ENCODE data around the gene TASOR2. TPM values are rescaled to one million over a fixed set of nuclear protein-coding genes. Genes with fewer than 3 reads are reported as not detected.

Gene TASOR2
- total and polyA plus RNA-seq, 2 donors (not counting 1 experiment from before 2014, with no cell fraction given) = 12.3 to 68.6 TPM

DNA sequence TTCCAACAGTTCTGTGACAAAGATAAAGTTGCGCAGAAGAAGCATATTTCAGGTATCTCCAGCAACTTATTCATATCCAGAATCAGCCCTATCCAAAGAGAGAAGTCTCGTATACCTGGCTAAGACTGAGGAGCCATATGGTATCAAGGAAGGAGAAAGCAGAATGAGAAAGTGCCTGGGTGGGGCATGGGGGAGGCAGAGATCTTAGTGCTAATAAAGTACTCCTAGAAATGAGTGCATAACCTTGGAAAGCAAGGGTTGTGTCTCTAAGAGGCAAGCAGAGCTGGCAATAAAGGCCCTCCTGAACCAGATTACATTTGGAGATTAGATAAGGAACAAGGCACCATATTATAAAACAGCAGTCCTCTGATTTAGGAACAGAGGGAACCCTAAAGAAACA is 12.7 kb downstream of the TASOR2 start:
- ChIA-PET CTCF (interaction anchor here (1.0 to 1.6 kb wide), 4 partner anchors 12 to 255 kb away, joined by 3 to 4 read pairs (median 3); partner anchors contain the start of gene TASOR2), POLR2A (no interaction called here)
- Histone ChIP-seq H3K4me1 (ENCODE audit: control insufficient read depth in 2 of 2, insufficient read depth in 2 of 2, low read length in 2 of 2) (peaks cover 23 to 45% of the 10 kb centered on the region in 2 donors), H3K9me3 (ENCODE audit: control extremely low read depth in 1 of 3, control insufficient read depth in 2 of 3, insufficient read depth in 1 of 3, low read length in 2 of 3) (no peaks in the 10 kb centered on the region), H3K36me3 (replicated peaks in 1 of 2; ENCODE audit: control extremely low read depth in 1 of 2, control insufficient read depth in 1 of 2, extremely low read depth in 1 of 2, insufficient read depth in 2 of 2, low read length in 1 of 2) (no peaks in the 10 kb centered on the region), H3K79me2 (ENCODE audit: control insufficient read depth, insufficient read depth, low read length) (peaks cover 99% of the 10 kb centered on the region), H3K9ac (ENCODE audit: low read length) (no peak overlapping the region), H3K4me3 (ENCODE audit: control extremely low read depth in 1 of 5, extremely low read depth in 1 of 5, insufficient read depth in 1 of 5, low read depth in 2 of 5, low read length in 4 of 5) (no peak overlapping the region), H2AFZ (ENCODE audit: insufficient read depth, low read depth, low read length, poor library complexity, severe bottlenecking) (no peak overlapping the region), H4K20me1 (ENCODE audit: control insufficient read depth, insufficient read depth, low read length, poor library complexity, severe bottlenecking) (peaks cover 41% of the 10 kb centered on the region), H3K4me2 (replicated peaks; ENCODE audit: low read depth, low read length, poor library complexity, severe bottlenecking) (no peak overlapping the region), H3K27ac (ENCODE audit: low read length in 2 of 2) (no peak overlapping the region), H3K27me3 (replicated peaks in 1 of 4; ENCODE audit: control extremely low read depth in 1 of 4, control insufficient read depth in 3 of 4, insufficient read depth in 4 of 4, low read length in 3 of 4) (no peaks in the 10 kb centered on the region)
- Mint-ChIP-seq H3K27ac (no peak overlapping the region), H3K4me3 (no peak overlapping the region), H3K27me3 (no peaks in the 10 kb centered on the region), H3K9me3 (ENCODE audit: insufficient read depth) (no peaks in the 10 kb centered on the region), H3K4me1 (peaks cover 52% of the 10 kb centered on the region)
- intact Hi-C loops (cut with micrococcal nuclease) = no loop called here
- WGBS (ENCODE audit: insufficient coverage) = no CpG with 5 or more reads among the region's 2 CpGs
- no peak for ATAC-seq (ENCODE audit: low read depth)
- no peak for DNase-seq
- TF ChIP-seq EZH2 (IDR thresholded peaks at IDR 0.05; ENCODE audit: borderline replicate concordance, insufficient read depth, low read depth, low read length, poor library complexity, severe bottlenecking) = no peak
- TF ChIP-seq, protein P1, sequence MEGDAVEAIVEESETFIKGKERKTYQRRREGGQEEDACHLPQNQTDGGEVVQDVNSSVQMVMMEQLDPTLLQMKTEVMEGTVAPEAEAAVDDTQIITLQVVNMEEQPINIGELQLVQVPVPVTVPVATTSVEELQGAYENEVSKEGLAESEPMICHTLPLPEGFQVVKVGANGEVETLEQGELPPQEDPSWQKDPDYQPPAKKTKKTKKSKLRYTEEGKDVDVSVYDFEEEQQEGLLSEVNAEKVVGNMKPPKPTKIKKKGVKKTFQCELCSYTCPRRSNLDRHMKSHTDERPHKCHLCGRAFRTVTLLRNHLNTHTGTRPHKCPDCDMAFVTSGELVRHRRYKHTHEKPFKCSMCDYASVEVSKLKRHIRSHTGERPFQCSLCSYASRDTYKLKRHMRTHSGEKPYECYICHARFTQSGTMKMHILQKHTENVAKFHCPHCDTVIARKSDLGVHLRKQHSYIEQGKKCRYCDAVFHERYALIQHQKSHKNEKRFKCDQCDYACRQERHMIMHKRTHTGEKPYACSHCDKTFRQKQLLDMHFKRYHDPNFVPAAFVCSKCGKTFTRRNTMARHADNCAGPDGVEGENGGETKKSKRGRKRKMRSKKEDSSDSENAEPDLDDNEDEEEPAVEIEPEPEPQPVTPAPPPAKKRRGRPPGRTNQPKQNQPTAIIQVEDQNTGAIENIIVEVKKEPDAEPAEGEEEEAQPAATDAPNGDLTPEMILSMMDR (IDR thresholded peaks at IDR 0.05) = no peak

DNA sequence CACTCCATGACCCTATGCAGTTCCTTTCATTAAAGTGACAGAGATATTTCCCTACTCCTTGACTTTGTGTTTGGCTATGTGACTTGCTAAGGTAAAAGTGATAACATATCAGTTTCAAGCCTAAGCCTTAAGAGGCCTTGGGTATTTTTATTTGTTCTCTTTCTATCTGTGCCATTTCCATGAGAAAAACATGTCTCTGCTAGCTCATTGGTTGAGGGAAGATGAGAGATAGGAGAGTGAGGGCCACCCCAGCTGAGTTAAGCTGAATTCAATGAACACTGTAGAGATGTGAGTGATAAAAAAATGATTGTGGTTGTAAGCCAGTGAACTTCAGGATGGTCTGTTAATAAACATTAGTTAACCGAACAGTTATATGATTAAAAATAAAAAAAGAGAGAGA is 13.4 kb downstream of the TASOR2 start:
- intact Hi-C loops (cut with micrococcal nuclease) = no loop called here
- Histone ChIP-seq H3K4me3 (ENCODE audit: control extremely low read depth in 1 of 5, extremely low read depth in 1 of 5, insufficient read depth in 1 of 5, low read depth in 2 of 5, low read length in 4 of 5) (no peak overlapping the region), H3K79me2 (ENCODE audit: control insufficient read depth, insufficient read depth, low read length) (peaks cover 99% of the 10 kb centered on the region), H3K27me3 (replicated peaks in 1 of 4; ENCODE audit: control extremely low read depth in 1 of 4, control insufficient read depth in 3 of 4, insufficient read depth in 4 of 4, low read length in 3 of 4) (no peaks in the 10 kb centered on the region), H3K4me2 (replicated peaks; ENCODE audit: low read depth, low read length, poor library complexity, severe bottlenecking) (no peak overlapping the region), H2AFZ (ENCODE audit: insufficient read depth, low read depth, low read length, poor library complexity, severe bottlenecking) (no peak overlapping the region), H3K4me1 (ENCODE audit: control insufficient read depth in 2 of 2, insufficient read depth in 2 of 2, low read length in 2 of 2) (peaks cover 17 to 41% of the 10 kb centered on the region in 2 donors), H3K27ac (ENCODE audit: low read length in 2 of 2) (no peak overlapping the region), H4K20me1 (ENCODE audit: control insufficient read depth, insufficient read depth, low read length, poor library complexity, severe bottlenecking) (peaks cover 34% of the 10 kb centered on the region), H3K9ac (ENCODE audit: low read length) (no peak overlapping the region), H3K9me3 (ENCODE audit: control extremely low read depth in 1 of 3, control insufficient read depth in 2 of 3, insufficient read depth in 1 of 3, low read length in 2 of 3) (no peaks in the 10 kb centered on the region), H3K36me3 (replicated peaks in 1 of 2; ENCODE audit: control extremely low read depth in 1 of 2, control insufficient read depth in 1 of 2, extremely low read depth in 1 of 2, insufficient read depth in 2 of 2, low read length in 1 of 2) (no peaks in the 10 kb centered on the region)
- ATAC-seq (ENCODE audit: low read depth) (no peak), DNase-seq (no peak)
- no peak overlapping the region for H3K27ac Mint-ChIP-seq
- TF ChIP-seq, protein P1 (IDR thresholded peaks at IDR 0.05) = no peak
- TF ChIP-seq EZH2 (IDR thresholded peaks at IDR 0.05; ENCODE audit: borderline replicate concordance, insufficient read depth, low read depth, low read length, poor library complexity, severe bottlenecking) = no peak
- ChIA-PET CTCF (interaction anchor here (1.1 to 1.3 kb wide), 3 partner anchors 116 to 256 kb away, joined by 3 to 4 read pairs (median 3); partner anchors contain the start of genes ANKRD16 and FBH1), POLR2A (no interaction called here)
- no peak overlapping the region for H3K4me3 Mint-ChIP-seq
- WGBS (ENCODE audit: insufficient coverage) = no CpG with 5 or more reads among the region's 1 CpG
- no peaks in the 10 kb centered on the region for H3K27me3 Mint-ChIP-seq
- H3K4me1 Mint-ChIP-seq = peaks cover 49% of the 10 kb centered on the region
- H3K9me3 Mint-ChIP-seq (ENCODE audit: insufficient read depth) = no peaks in the 10 kb centered on the region

Data from B cell (primary cell).